ENCODE data around the gene ATP10D. TPM values are rescaled to one million over a fixed set of nuclear protein-coding genes. Genes with fewer than 3 reads are reported as not detected.
A peak's percentile ranks its signal among the peaks of the same experiment; 100 is the strongest.
"Not testable (repeated sequence)": the region's sequence is repeated elsewhere in the genome, so short reads cannot be mapped to it uniquely, and the experiment has no call there.

The ATP10D gene
- total RNA-seq, 1 experiment from 2014 or later, result 27.4 TPM

- Histone ChIP-seq H3K4me1 (ENCODE audit: low read length) (peaks cover 44% of the 10 kb centered on the region), H3K9ac (ENCODE audit: low read length) (no peak overlapping the region), H3K79me2 (ENCODE audit: low read length) (peaks cover 47% of the 10 kb centered on the region), H3K27me3 (ENCODE audit: low read length) (no peaks in the 10 kb centered on the region), H3K9me2 (replicated peaks; ENCODE audit: insufficient read depth, low read length) (no peaks in the 10 kb centered on the region), H3K4me2 (ENCODE audit: low read depth, low read length, poor library complexity, severe bottlenecking) (peak overlapping the region; percentile 3), H3K36me3 (ENCODE audit: insufficient read depth, low read length) (peaks cover 11% of the 10 kb centered on the region; the same call in 1 of the 2 replicates), H4K20me1 (ENCODE audit: insufficient read depth, low read depth, low read length) (0 out of 2 replicates have a peak, but pooled peaks cover 2% of the 10 kb centered on the region), H3K4me3 (ENCODE audit: low read length) (no peak overlapping the region), H2AFZ (ENCODE audit: low read length) (no peak overlapping the region), H3K9me3 (ENCODE audit: low read length) (no peaks in the 10 kb centered on the region), H3K27ac (ENCODE audit: low read length) (peak overlapping the region; percentile 23; the same call in 1 of the 2 replicates)
- DNase-seq, result peak; percentile 65
Observed at GRCh38 chr4:47510506-47511143, 25.6 kb downstream of the ATP10D start.

GRCh38 chr4:47513461-47513860 is 28.4 kb downstream of the ATP10D start:
- Histone ChIP-seq H4K20me1 (ENCODE audit: insufficient read depth, low read depth, low read length) (no peaks in the 10 kb centered on the region), H3K4me1 (ENCODE audit: low read length) (peaks cover 61% of the 10 kb centered on the region), H2AFZ (ENCODE audit: low read length) (no peak overlapping the region), H3K79me2 (ENCODE audit: low read length) (peaks cover 33% of the 10 kb centered on the region), H3K4me2 (ENCODE audit: low read depth, low read length, poor library complexity, severe bottlenecking) (peak overlapping the region; percentile 18), H3K4me3 (ENCODE audit: low read length) (no peak overlapping the region), H3K9me2 (replicated peaks; ENCODE audit: insufficient read depth, low read length) (no peaks in the 10 kb centered on the region), H3K27ac (ENCODE audit: low read length) (peak overlapping the region; percentile 7; the same call in 1 of the 2 replicates), H3K36me3 (ENCODE audit: insufficient read depth, low read length) (peaks cover 11% of the 10 kb centered on the region; the same call in 1 of the 2 replicates), H3K9me3 (ENCODE audit: low read length) (no peaks in the 10 kb centered on the region), H3K27me3 (ENCODE audit: low read length) (no peaks in the 10 kb centered on the region), H3K9ac (ENCODE audit: low read length) (no peak overlapping the region)
- no peak for DNase-seq

- Histone ChIP-seq H3K9ac (ENCODE audit: low read length) (peak overlapping the region; percentile 34; the same call in 1 of the 2 replicates), H3K4me1 (ENCODE audit: low read length) (peaks cover 40% of the 10 kb centered on the region), H3K4me2 (ENCODE audit: low read depth, low read length, poor library complexity, severe bottlenecking) (peak overlapping the region; percentile 51), H3K27me3 (ENCODE audit: low read length) (no peaks in the 10 kb centered on the region), H3K9me3 (ENCODE audit: low read length) (no peaks in the 10 kb centered on the region), H4K20me1 (ENCODE audit: insufficient read depth, low read depth, low read length) (no peaks in the 10 kb centered on the region), H2AFZ (ENCODE audit: low read length) (no peak overlapping the region), H3K27ac (ENCODE audit: low read length) (peak overlapping the region; percentile 79), H3K79me2 (ENCODE audit: low read length) (0 out of 2 replicates have a peak, but pooled peaks cover 3% of the 10 kb centered on the region), H3K36me3 (ENCODE audit: insufficient read depth, low read length) (peaks cover 2% of the 10 kb centered on the region; the same call in 1 of the 2 replicates), H3K4me3 (ENCODE audit: low read length) (peak overlapping the region; percentile 19; the same call in 1 of the 2 replicates), H3K9me2 (replicated peaks; ENCODE audit: insufficient read depth, low read length) (no peaks in the 10 kb centered on the region)
- DNase-seq, result peak; percentile 77
Observed at GRCh38 chr4:47519239-47519883, 34.3 kb downstream of the ATP10D start.

GRCh38 chr4:47525154-47525819 is 40.2 kb downstream of the ATP10D start:
- Histone ChIP-seq H4K20me1 (ENCODE audit: insufficient read depth, low read depth, low read length) (no peaks in the 10 kb centered on the region), H3K27ac (ENCODE audit: low read length) (no peak overlapping the region), H3K79me2 (ENCODE audit: low read length) (peaks cover 22% of the 10 kb centered on the region), H2AFZ (ENCODE audit: low read length) (no peak overlapping the region), H3K9me3 (ENCODE audit: low read length) (no peaks in the 10 kb centered on the region), H3K9me2 (replicated peaks; ENCODE audit: insufficient read depth, low read length) (no peaks in the 10 kb centered on the region), H3K36me3 (ENCODE audit: insufficient read depth, low read length) (peaks cover 22% of the 10 kb centered on the region), H3K4me3 (ENCODE audit: low read length) (no peak overlapping the region), H3K9ac (ENCODE audit: low read length) (no peak overlapping the region), H3K4me2 (ENCODE audit: low read depth, low read length, poor library complexity, severe bottlenecking) (no peak overlapping the region), H3K27me3 (ENCODE audit: low read length) (no peaks in the 10 kb centered on the region), H3K4me1 (ENCODE audit: low read length) (no peaks in the 10 kb centered on the region)
- no peak for DNase-seq

- Histone ChIP-seq H3K9me2 (replicated peaks; ENCODE audit: insufficient read depth, low read length) (no peaks in the 10 kb centered on the region), H3K36me3 (ENCODE audit: insufficient read depth, low read length) (peaks cover 25% of the 10 kb centered on the region), H2AFZ (ENCODE audit: low read length) (no peak overlapping the region), H3K79me2 (ENCODE audit: low read length) (peaks cover 31% of the 10 kb centered on the region), H3K27me3 (ENCODE audit: low read length) (no peaks in the 10 kb centered on the region), H3K27ac (ENCODE audit: low read length) (no peak overlapping the region), H3K4me1 (ENCODE audit: low read length) (no peaks in the 10 kb centered on the region), H3K9me3 (ENCODE audit: low read length) (no peaks in the 10 kb centered on the region), H4K20me1 (ENCODE audit: insufficient read depth, low read depth, low read length) (no peaks in the 10 kb centered on the region), H3K4me3 (ENCODE audit: low read length) (no peak overlapping the region), H3K9ac (ENCODE audit: low read length) (no peak overlapping the region), H3K4me2 (ENCODE audit: low read depth, low read length, poor library complexity, severe bottlenecking) (no peak overlapping the region)
- no peak for DNase-seq
Observed at GRCh38 chr4:47526281-47526680, 41.2 kb downstream of the ATP10D start.

- not testable (repeated sequence) for H3K4me2 ChIP-seq (ENCODE audit: low read depth, low read length, poor library complexity, severe bottlenecking); H3K4me3 ChIP-seq (ENCODE audit: low read length)
Observed at GRCh38 chr4:47528646-47529045, 43.6 kb downstream of the ATP10D start.

GRCh38 chr4:47530801-47531200 is 45.7 kb downstream of the ATP10D start:
- H3K9ac ChIP-seq (ENCODE audit: low read length), result no peak overlapping the region
- H3K9me2 ChIP-seq (replicated peaks; ENCODE audit: insufficient read depth, low read length), result no peaks in the 10 kb centered on the region
- H3K27ac ChIP-seq (ENCODE audit: low read length), result no peak overlapping the region
- H3K36me3 ChIP-seq (ENCODE audit: insufficient read depth, low read length), result peaks cover 33% of the 10 kb centered on the region
- no peaks in the 10 kb centered on the region for H3K27me3 ChIP-seq (ENCODE audit: low read length)
- H3K4me2 ChIP-seq (ENCODE audit: low read depth, low read length, poor library complexity, severe bottlenecking), result no peak overlapping the region
- H3K9me3 ChIP-seq (ENCODE audit: low read length), result no peaks in the 10 kb centered on the region
- no peak for DNase-seq
- H3K4me3 ChIP-seq (ENCODE audit: low read length), result no peak overlapping the region
- no peaks in the 10 kb centered on the region for H4K20me1 ChIP-seq (ENCODE audit: insufficient read depth, low read depth, low read length)
- H3K79me2 ChIP-seq (ENCODE audit: low read length), result peaks cover 35% of the 10 kb centered on the region
- H2AFZ ChIP-seq (ENCODE audit: low read length), result no peak overlapping the region
- H3K4me1 ChIP-seq (ENCODE audit: low read length), result no peaks in the 10 kb centered on the region

More at GRCh38 chr4:47528646-47529045, 43.6 kb downstream of the ATP10D start:
- Histone ChIP-seq H3K79me2 (ENCODE audit: low read length) (peaks cover 35% of the 10 kb centered on the region), H3K36me3 (ENCODE audit: insufficient read depth, low read length) (peaks cover 31% of the 10 kb centered on the region)
- not testable (repeated sequence) for H3K4me1 ChIP-seq (ENCODE audit: low read length); H3K9ac ChIP-seq (ENCODE audit: low read length); H4K20me1 ChIP-seq (ENCODE audit: insufficient read depth, low read depth, low read length); H3K27me3 ChIP-seq (ENCODE audit: low read length); H3K9me2 ChIP-seq (replicated peaks; ENCODE audit: insufficient read depth, low read length); H3K27ac ChIP-seq (ENCODE audit: low read length); H3K9me3 ChIP-seq (ENCODE audit: low read length); DNase-seq; H2AFZ ChIP-seq (ENCODE audit: low read length)
